GM19455 (cell line): Measurements from ENCODE around the gene TNFSF9.
"Not testable (repeated sequence)": the region's sequence is repeated elsewhere in the genome, so short reads cannot be mapped to it uniquely, and the experiment has no call there.

Source experiments
- ATAC-seq: cut with Tn5 transposase; IDR thresholded peaks from one replicate; pipeline ENCODE4 v1.9.1; 2021; ENCODE audit not compliant: unreplicated experiment

The TNFSF9 gene

DNA sequence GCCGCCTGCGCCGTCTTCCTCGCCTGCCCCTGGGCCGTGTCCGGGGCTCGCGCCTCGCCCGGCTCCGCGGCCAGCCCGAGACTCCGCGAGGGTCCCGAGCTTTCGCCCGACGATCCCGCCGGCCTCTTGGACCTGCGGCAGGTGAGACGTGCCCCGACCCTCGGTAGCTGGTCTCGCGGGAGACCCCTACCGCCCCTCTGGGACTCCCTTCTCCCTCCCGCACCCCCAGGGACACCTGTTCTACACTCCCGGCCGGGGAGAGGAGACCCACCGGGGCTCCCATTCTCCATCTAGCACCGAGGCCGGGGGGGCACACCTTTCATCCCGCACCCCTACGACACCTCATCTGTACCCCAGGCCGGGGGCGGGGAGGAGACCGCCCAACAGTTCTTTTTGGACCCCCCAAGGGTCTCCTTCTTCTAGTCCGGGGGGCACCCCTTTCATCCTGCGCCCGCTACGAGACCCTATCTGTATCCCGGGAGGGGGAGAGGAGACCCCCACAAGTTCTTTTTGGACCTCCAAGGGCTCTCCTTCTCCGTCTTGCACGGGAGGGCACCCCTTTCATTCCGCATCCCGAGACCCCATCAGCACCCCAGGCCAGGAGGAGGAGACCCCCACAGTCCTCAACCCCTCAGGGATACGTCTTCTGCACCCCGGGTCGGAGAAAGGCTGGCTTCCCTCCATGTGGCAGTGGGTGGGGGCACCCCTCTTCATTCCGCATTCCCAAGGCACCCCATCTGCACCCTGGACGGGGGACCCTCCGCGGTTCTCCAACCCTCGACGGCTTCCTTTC, 533 bp downstream of the TNFSF9 start:
- ATAC-seq = no peak

GRCh38 chr19:6531956-6532243, 1.1 kb downstream of the TNFSF9 start:
- no peak for ATAC-seq

DNA sequence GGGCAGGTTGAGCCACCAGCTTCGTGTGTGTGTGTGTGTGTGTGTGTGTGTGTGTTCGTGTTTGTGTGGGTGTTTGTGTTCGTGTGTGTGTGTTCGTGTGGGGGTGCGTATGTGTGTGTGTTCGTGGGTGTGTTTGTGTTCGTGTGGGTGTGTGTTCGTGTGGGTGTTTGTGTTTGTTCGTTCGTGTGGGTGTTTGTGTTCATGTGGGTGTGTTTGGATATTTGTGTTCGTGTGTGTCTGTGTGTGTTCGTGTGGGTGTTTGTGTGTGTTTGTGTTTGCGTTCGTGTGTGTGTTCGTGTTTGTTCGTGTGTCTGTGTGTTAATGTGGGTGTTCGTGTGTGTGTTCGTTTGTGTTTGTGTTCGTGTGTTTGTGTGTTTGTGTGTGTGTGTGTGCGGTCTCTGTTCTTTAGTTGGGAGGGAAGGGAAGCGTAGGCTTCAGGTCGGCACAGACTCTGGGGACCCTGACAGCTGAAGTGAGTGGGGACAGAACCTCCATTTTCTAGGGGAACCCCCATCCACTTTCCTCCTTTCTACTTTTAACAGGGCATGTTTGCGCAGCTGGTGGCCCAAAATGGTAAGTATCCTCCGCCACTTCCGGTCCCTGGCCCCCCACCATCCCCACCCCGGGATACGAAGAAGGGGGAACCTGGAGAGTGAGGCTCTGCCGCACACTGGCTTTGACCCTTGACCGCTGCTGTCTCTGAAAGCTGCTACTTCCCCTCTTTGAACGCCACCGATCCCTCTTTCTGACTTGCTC, 1.6 kb downstream of the TNFSF9 start:
- no peak for ATAC-seq

GRCh38 chr19:6533000-6533328, 2.1 kb downstream of the TNFSF9 start:
- ATAC-seq = no peak

DNA sequence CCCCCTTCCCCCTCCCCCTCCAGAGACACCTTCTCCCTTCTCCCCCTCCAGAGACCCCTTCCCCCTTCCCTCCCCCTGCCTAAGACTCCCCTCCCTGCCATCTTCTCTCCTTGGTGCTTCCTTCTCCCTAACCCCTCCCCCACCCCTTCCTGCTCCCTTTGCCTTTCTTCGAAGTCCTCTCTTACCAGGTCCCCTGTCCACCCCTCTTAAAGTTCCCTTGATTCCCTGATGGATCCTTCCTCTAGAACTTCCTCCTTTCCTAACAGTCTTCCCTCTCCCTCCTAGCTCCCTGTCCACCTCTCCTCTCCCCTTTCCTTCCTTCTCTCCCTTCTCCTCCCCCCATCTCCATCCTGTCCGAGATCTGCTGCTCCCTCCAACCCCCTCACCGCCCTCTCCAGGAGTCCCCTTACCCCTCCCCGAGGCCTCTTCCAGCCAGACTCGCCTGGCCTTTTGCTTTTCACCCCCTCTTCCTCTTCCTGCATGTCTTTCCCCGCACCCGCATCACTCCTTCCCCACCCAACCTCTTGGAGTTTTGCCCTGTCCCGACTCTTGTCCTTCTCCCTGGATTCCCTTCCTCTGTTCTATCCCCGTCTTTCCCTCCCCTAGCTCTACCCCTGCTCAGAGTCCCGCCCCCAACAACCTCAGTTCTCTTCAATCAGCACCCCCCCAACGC, 3.1 kb downstream of the TNFSF9 start:
- no peak for ATAC-seq

GRCh38 chr19:6534451-6535093, 3.7 kb downstream of the TNFSF9 start:
- no peak for ATAC-seq

- ATAC-seq = no peak
These were observed 4.8 kb downstream of the TNFSF9 start for GRCh38 chr19:6535558-6536137.

GRCh38 chr19:6539514-6539913, 8.7 kb downstream of the TNFSF9 start:
- ATAC-seq = no peak

DNA sequence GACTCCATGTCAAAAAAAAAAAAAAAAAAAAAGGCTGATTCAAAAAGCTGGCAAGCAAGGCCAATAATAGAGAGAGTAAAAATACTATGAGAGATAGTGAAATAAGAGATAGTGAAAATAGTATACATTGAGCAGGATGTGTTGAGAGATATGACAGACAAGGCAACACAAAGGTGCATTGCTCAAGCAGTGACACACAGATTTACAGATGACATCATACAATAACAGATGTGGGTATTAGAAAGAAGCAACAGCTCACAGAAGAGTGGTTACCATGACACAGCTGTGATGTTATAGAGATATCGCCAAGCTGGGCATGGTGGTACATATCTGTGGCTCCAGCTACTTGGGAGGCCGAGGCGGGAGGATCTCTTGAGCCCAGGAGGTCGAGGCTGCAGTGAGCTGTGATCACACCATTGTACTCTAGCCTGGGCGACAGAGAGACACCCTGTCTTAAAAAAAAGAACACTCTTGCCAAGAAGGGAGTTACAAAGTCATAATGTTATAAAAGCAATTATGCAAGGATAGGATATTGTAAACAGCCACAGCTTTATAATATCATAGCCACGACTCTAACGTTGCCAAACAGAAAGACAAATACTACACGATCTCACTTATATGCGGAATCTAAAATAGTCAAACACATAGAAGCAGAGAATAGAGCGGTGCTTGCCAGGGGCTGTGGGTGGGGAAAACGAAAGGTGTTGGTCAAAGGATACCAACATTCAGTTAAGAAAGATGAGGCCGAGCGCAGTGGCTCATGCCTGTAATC, 10.3 kb downstream of the TNFSF9 start:
- ATAC-seq = no peak

DNA sequence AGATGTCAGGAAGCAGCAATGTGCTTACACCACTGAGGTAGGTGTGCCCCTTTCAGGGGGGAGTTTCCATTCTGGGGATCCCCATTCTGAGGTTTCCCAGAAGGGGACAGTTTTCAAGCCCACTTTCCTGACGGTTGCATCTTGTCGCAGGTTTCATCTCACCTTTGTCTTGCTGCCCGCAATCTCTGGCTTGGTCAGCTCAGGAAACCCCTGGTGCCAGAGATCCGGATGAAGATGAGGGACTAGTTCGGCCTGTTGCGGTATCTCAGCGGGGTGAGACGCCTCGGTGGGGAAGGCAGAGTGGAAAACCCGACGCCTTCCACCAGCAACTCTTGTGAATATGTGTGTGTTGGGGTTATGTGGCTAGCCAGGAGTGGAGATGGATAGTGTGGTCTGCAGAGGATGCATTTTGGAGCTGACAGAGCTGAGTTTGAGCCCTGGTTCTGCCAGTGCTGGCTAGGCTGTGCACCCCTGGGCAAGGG, 13.1 kb downstream of the TNFSF9 start:
- no peak for ATAC-seq

GRCh38 chr19:6550679-6551078, 19.9 kb downstream of the TNFSF9 start:
- not testable (repeated sequence) for ATAC-seq

DNA sequence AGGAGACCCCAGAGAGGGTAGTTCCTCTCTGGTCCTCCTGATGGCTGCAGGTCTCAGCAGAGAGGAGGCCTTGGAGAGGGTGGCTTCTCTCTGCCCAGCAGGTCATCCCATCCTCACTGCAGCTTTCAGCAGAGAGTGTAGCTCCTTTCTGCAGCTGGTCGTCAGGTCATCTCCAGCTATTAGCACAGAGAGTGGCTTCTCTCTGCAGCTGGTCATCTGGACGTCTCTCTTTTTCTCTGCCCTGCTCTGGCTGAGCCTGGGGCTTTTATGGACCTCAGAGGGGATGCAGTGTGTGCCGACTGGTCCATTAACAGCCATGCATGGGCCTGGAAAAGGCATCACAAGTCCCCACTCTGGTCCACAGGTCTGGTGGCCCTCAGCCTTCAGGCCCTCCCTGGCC, 20.3 kb downstream of the TNFSF9 start:
- no peak for ATAC-seq

DNA sequence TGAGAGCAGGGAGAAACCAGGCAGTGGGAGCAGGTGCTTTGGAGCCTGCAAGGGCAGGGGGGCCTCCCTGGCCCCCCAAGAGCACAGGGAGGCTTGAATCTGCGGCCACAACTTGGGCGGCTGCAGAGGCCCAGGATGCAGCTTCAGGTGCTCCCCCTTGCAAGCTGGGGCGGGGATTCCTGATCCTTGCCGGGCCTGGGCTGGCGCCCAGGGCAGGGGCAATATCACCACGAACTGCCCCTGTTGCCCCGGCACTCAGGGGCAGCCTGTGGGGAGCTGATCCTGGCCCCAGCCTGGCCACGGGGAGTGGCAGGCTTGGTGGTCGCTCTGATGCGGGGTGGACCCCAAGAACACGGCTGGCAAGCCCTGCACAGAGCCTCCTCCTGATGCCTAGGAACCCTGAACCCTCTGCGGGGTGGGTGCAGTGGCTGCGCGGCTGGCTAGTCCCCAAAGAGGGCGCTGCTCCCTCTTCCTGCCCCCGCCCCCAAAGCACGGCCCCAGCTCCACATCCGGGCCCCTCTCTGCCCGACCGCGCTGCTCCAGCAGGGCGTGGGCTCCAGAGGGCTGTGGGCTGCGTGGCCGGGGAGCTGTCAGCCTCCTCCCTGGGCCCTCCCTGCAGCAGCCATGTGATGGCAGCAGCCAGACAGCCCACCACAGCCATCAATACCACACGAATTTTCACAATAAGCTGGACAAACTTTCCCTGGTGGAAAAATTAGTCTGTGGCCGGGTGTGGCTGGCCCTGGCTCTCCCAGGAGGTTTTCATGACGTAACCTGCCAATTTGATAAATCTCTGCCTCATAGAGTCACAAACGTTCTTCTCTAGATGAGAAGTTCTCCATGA, 21.0 kb downstream of the TNFSF9 start:
- no peak for ATAC-seq

DNA sequence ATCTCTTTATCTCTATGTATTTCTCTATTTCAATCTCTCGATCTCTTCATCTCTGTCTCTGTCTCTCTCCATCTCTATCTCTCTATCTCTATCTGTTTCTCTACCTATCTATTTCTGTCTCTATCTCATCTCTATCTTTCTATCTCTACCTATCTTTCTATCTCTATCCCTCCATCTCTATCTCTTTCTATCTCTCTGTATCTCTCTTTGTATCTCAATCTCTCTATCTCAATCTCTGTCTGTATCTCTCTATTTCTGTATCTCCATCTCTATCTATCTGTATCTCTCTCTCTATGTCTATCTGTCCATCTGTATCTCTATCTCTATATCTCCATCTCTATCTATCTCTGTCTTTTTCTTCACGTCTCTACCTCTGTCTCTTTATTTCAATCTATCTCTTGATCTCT, 25.2 kb downstream of the TNFSF9 start:
- no peak for ATAC-seq

GRCh38 chr19:6556480-6557195, 25.8 kb downstream of the TNFSF9 start:
- ATAC-seq = no peak

DNA sequence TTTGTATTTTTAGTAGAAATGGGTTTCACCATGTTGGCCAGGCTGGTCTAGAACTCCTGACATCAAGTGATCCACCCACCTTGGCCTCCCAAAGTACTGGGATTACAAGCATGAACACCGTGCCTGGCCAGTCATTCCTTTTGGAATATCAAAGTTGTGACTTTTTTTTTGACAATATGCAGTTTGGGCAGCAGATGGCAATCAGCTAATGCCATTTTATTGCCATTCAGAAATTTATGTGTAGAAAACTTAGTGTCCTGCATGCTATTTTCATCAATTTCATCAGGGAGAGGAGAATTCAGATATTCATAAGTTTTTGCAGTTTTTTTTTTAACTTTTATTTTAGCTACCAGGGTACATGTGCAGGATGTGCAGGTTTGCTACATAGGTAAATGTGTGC, 31.6 kb downstream of the TNFSF9 start:
- ATAC-seq = not testable (repeated sequence)

- ATAC-seq = no peak
These were observed 33.6 kb downstream of the TNFSF9 start for GRCh38 chr19:6564393-6564792.

DNA sequence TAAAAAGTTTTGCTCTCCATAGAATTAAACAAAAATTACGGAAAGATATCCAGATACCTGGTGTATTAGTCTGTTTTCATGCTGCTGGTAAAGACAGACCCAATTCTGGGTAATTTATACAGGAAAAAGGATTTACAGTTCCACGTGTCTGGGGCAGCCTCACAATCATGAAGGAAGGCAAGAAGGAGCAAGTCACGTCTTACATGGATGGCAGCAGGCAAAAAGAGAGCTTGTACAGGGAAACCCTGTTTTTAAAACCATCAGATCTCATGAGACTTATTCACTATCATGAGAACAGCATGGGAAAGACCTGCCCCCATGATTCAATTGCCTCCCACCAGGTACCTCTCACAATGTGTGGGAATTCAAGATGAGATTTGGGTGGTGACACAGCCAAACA, 35.9 kb downstream of the TNFSF9 start:
- ATAC-seq = not testable (repeated sequence)

- no peak for ATAC-seq
These were observed 37.2 kb downstream of the TNFSF9 start for GRCh38 chr19:6568010-6568526.
